Uterus (tissue), 2 donors: ENCODE results near the gene SPP2.

Source experiments
- CTCF ChIP-seq, 4 experiments: fragments of 200-600 bp in 2 of 4; fragments of 450-650 bp in 2 of 4; sonication (generic) in 2 of 4; IDR thresholded peaks; one replicate each; pipeline ENCODE4 v1.5.1; 2016 to 2019; ENCODE audit warnings: antibody characterized with exemption in 4 of 4, mild to moderate bottlenecking in 2 of 4, moderate library complexity in 1 of 4
- POLR2A ChIP-seq, 2 donors: fragments of 450-650 bp; IDR thresholded peaks; one replicate each; pipeline ENCODE4 v1.6.1; 2016; ENCODE audit warnings: antibody characterized with exemption in 2 of 2, mild to moderate bottlenecking in 1 of 2, moderate library complexity in 1 of 2

GRCh38 chr2:234100686-234101085 is 50.2 kb downstream of the SPP2 start:
- TF ChIP-seq CTCF (IDR thresholded peaks at IDR 0.05) (no peak), POLR2A (IDR thresholded peaks at IDR 0.05) (no peak)
